ENCODE results near the gene SERPINE3. TPM values are rescaled to one million over a fixed set of nuclear protein-coding genes. Genes with fewer than 3 reads are reported as not detected.

Gene SERPINE3
- polyA plus RNA-seq, 1 experiment = not detected

GRCh38 chr13:51380269-51380668, 40.8 kb downstream of the SERPINE3 start:
- POLR2A ChIA-PET = no interaction called here
- Histone ChIP-seq H3K4me3 (ENCODE audit: low read depth, low read length) (no peak overlapping the region), H3K9me3 (ENCODE audit: control insufficient read depth, insufficient read depth, low read length) (no peaks in the 10 kb centered on the region), H3K27ac (ENCODE audit: low read depth, low read length) (no peak overlapping the region), H3K27me3 (ENCODE audit: control insufficient read depth, insufficient read depth, low read length) (no peaks in the 10 kb centered on the region)
- CTCF ChIA-PET = interaction anchor here (0.7 kb wide), 1 partner anchor 9 kb away, joined by 3 read pairs; no protein-coding TSS in a partner anchor
- TF ChIP-seq CTCF (IDR thresholded peaks at IDR 0.05; ENCODE audit: low read depth, low read length) = no peak
- DNase-seq (ENCODE audit: low read depth, low spot score) = no peak

GRCh38 chr13:51385114-51385513, 45.6 kb downstream of the SERPINE3 start:
- no peaks in the 10 kb centered on the region for H3K9me3 ChIP-seq (ENCODE audit: control insufficient read depth, insufficient read depth, low read length)
- ChIA-PET POLR2A (no interaction called here), CTCF (no interaction called here)
- no peaks in the 10 kb centered on the region for H3K27me3 ChIP-seq (ENCODE audit: control insufficient read depth, insufficient read depth, low read length)
- H3K27ac ChIP-seq (ENCODE audit: low read depth, low read length) = no peak overlapping the region
- no peak overlapping the region for H3K4me3 ChIP-seq (ENCODE audit: low read depth, low read length)
- no peak for DNase-seq (ENCODE audit: low read depth, low spot score)
- TF ChIP-seq CTCF (IDR thresholded peaks at IDR 0.05; ENCODE audit: low read depth, low read length) = no peak

DNA sequence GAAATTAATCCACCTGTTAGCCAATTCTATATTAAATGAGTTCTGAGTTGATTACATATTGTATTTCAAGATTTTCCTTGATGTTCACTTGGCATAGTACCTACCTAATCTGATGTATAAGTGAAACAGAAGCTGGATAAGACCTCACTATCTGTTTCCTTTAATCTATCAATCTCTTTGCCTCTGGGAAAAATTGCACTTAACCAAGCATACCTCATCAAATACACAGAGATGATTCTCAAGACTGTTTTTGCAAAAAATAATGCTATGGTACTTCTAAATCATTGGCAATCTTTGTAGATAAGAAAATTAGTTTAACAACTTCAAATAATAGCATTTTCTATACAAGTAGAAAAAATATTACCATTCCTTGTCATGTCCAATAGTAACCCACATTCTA, 55.2 kb downstream of the SERPINE3 start:
- Histone ChIP-seq H3K27me3 (ENCODE audit: control insufficient read depth, insufficient read depth, low read length) (no peaks in the 10 kb centered on the region), H3K9me3 (ENCODE audit: control insufficient read depth, insufficient read depth, low read length) (no peaks in the 10 kb centered on the region), H3K4me3 (ENCODE audit: low read depth, low read length) (no peak overlapping the region), H3K27ac (ENCODE audit: low read depth, low read length) (no peak overlapping the region)
- TF ChIP-seq CTCF (IDR thresholded peaks at IDR 0.05; ENCODE audit: low read depth, low read length) = no peak
- DNase-seq (ENCODE audit: low read depth, low spot score) = no peak
- ChIA-PET POLR2A (no interaction called here), CTCF (interaction anchor here (1.5 kb wide), 1 partner anchor 421 kb away, joined by 3 read pairs; no protein-coding TSS in a partner anchor)

- no peak for DNase-seq (ENCODE audit: low read depth, low spot score)
- POLR2A ChIA-PET = no interaction called here
Measured at GRCh38 chr13:51396352-51396751, 56.9 kb downstream of the SERPINE3 start.

More at GRCh38 chr13:51396352-51396751, 56.9 kb downstream of the SERPINE3 start:
- Histone ChIP-seq H3K9me3 (ENCODE audit: control insufficient read depth, insufficient read depth, low read length) (no peaks in the 10 kb centered on the region), H3K27me3 (ENCODE audit: control insufficient read depth, insufficient read depth, low read length) (no peaks in the 10 kb centered on the region), H3K4me3 (ENCODE audit: low read depth, low read length) (no peak overlapping the region), H3K27ac (ENCODE audit: low read depth, low read length) (no peak overlapping the region)
- TF ChIP-seq CTCF (IDR thresholded peaks at IDR 0.05; ENCODE audit: low read depth, low read length) = no peak
- CTCF ChIA-PET = no interaction called here

All from AG04450 (cell line).